HG02798 (cell line): ENCODE data around the gene SEBOX.

Source experiments
- ATAC-seq: cut with Tn5 transposase; IDR thresholded peaks from one replicate; pipeline ENCODE4 v1.9.1; 2021; ENCODE audit warnings: mild to moderate bottlenecking; ENCODE audit not compliant: unreplicated experiment, poor library complexity

SEBOX gene

GRCh38 chr17:28369684-28370034 lies 4.7 kb upstream of the SEBOX start:
- no peak for ATAC-seq

- no peak for ATAC-seq
These were observed 4.1 kb upstream of the SEBOX start for GRCh38 chr17:28368915-28369683.

GRCh38 chr17:28368306-28368831 lies 3.4 kb upstream of the SEBOX start:
- no peak for ATAC-seq

DNA sequence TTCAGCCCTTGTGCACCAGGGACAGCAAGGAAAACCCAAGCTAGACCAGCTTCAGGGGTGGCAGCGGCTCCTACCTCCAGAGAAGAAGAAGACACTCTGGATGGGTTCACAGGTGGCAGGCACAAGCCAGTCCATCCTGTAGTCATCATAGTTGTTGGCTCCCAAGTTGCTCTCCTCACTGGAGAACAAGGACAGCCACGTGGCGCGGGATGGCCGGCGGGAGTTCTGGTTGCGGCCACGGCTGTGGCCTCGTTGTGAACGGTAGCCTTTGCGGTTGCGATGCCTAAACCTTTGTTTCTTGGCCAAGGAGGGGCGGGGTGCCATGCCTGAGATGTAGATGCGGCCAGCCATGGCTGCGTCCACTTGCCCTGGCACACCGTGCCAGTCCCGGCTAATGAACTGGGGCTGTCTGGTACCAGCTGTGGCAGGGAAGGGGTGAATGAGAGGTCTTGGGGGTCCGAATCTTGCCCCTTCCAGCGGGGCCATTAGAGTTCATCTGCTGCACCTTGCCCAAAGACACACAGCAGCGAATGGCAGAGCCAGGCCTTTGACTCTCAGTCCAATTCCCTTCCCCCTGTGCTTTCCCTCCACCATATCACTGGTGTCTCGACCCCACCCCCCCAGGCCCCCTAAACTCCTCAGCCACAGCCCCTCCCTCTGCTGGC lies 2.8 kb upstream of the SEBOX start:
- ATAC-seq: no peak

DNA sequence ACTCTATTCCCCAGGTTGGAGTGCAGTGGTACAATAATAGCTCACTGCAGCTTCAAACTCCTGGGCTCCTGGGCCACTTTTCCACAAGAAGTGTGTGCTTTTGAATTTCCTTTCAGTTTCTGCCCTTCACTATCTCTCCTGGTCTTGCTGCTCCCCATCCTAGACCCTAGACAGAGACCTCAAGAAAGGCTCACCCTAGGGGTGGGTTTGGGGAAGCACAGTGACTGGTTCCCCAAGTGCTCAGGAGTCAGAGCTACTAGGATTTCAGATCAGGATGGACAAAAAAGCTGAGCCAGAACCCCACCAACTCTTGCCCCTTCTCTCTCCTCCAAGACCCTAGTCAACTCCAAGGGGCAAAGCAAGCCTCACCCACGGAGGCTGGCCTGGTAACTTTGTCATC lies 1.6 kb upstream of the SEBOX start:
- ATAC-seq: no peak

DNA sequence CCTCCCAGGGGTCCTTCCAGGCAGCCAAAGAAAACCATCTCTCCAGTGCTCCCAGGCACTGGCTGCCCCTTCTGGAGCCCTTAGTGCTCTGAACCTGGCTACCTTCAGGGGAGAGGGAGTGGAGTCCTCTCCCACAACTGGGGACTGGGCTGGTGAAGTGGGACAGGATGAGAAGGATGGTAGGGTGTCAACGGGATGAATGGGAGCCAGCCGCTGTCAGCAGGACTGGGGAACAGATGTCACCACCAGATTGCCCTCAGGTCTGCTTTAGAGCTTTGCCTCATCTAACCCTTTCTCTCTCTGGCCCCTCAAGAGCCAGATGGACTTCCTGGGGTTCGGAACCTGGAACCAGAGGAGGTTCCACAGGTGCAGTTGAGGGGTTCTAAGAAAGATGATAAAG lies 488 bp upstream of the SEBOX start:
- ATAC-seq: no peak

GRCh38 chr17:28363776-28364650 lies 986 bp downstream of the SEBOX start:
- ATAC-seq: no peak

DNA sequence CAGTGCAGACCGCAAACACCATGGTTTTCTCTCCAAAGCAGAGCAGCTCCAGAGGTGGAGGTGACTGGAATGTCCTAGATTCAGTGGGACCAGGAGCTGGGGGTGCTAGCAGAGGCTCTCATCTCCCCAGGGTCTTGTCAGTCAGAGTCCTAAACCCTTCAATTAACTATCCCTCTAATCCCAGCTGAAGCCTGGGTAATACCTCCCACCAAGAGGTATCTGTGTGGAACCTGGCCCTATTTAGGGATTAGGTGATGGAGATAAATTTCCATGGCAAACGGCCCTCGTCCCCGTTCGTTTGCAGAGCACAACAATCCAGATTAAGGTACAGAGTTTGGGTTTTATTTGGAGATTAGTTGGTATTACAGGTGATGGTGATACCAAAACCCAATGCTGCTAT lies 1.8 kb downstream of the SEBOX start:
- no peak for ATAC-seq

GRCh38 chr17:28357901-28358197 lies 7.2 kb downstream of the SEBOX start:
- ATAC-seq: no peak

DNA sequence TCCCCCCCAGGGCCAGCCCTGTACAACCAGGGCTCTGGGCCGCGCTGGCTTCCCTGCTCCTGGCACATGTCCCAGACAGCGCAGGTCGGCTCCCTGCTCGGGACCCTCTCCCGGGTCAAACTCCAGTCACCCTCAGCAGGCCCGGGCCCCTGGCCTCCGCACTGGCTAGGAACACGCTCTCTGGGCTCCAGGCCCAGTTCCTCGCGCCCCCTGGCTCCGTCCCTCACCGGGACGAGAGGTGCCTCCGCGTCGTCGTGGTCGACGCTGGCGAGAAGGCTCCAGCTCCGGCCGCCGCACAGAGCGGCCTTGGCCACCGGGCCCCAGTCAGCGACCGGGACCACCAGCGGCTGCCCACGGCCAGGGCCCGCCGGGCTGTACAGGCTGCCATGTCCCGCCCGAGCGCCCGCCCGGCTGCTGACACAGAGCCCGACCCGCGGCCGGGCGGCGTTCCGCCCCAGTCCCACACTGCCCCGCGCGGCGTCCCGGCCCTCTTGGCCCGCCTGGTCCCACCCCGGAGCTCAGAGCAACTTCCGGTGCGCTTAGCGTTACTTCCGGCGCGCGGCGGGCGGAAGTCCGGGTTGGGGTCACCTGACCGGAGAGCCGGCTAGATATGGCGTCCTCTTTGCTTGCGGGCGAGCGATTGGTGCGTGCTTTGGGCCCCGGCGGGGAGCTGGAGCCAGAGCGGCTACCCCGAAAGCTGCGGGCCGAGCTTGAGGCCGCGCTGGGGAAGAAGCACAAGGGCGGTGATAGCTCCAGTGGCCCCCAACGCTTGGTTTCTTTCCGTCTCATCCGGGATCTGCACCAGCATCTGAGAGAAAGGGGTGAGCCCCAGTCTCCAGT lies 7.7 kb downstream of the SEBOX start, which contains the start of gene POLDIP2:
POLDIP2 (minus strand) TSS at position 467 of the 840 bp plus-strand sequence; CDS start at position 388, 79 bp downstream.
- ATAC-seq: peak; percentile 99

DNA sequence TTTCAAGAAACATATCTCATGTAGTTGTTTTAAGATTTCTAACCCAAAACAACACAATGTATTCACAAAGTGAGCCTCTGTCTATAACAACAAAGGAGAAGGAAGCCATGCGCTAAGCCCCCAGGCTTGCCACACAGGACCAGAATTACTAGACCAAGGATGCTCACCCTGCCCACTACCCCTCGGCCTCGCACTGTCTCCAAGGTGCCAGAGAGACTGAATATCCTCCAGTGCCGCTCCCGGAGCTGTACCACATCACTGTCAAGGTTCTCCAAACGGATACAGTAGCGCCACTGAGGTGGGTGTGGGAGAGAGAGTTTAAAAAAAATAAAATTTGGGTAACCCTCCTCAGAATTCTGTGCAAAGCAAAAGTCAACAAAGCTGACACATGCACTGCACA lies 14.7 kb downstream of the SEBOX start:
- ATAC-seq: no peak

GRCh38 chr17:28348979-28349378 lies 16.0 kb downstream of the SEBOX start:
- no peak for ATAC-seq

- no peak for ATAC-seq
These were observed 17.6 kb downstream of the SEBOX start for GRCh38 chr17:28347261-28347891.

DNA sequence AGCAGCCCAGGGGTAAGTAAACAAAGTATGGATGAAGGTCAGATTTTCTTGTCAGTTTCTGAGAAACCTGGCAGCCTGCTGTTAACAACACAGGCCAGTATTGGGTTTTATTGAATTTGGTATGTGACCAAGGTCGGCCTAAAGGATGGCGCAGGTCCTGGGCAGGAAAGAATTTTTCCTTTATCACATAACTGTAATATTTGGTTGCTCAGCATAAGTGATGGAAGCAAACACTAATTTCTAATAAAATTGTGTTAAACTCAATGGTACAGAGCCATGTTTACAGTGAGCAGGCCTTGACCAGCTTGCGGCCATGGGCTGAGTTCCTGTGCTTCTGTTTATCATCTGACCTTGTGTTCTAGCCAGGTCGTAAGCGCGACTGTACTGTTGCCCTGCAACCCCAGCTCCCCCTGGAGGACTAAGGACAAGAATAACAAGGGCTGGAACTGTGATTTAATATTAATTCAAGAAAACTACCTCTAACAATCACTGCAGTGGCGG lies 18.2 kb downstream of the SEBOX start:
- no peak for ATAC-seq

DNA sequence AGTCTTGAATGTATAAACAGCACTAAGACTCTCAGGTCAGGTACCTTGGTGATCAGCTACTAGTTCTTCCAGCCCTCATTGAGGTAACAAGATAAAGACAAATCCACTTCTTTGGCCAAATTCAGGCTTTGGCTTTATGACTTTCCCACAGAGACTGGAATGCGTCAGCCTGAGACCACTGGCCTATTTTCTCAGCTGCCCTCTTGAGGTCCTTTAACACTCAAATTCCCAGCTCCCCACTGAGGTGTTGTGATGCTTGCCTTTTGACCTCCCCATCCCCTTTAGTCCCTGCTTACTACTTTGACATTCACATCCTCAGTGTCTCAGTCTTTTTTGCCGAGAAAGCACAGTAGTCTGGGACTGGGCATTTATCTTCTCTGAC lies 18.8 kb downstream of the SEBOX start:
- ATAC-seq: no peak

- ATAC-seq: no peak
These were observed 19.4 kb downstream of the SEBOX start for GRCh38 chr17:28345419-28346198.

DNA sequence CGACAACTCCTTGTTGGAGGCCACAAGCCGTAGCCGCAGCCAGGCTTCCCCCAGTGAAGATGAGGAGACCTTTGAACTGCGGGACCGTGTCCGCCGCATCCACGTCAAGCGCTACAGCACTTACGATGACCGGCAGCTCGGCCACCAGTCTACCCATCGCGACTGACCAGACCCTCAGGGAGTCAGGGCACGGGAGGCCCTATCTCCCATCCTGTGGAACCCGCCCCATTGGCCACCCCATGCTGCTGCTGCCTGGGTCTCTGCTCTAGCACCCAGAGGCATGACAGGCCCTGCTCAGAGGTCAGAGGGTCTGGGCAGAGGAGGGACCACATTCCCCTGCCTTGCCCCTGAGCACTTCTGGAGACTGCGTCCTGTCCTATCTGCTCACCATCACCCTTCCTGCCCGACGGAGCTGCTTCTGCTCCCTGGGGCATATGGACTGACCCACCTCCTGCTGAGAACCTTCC lies 20.5 kb downstream of the SEBOX start:
- ATAC-seq: no peak

DNA sequence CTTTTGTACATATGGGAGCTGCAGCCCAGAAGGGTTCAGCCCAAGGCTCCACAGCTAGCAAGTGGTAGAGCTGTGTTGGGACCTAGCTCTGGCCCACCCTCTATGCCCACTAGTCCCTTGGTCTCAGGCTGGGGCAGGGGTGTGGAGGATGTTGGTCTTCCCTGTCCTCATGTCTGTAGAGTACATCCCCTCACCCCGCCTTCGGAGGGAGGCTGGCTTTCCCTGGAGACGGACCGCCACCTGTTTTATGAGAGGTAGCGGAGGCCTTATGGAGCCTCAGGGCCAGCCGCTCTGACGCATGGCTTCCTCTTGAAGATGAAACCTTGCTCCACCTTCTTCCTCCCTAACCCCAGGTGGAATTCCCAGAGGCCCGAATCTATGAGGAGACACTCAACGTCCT lies 21.0 kb downstream of the SEBOX start:
- ATAC-seq: no peak

- ATAC-seq: no peak
These were observed 21.5 kb downstream of the SEBOX start for GRCh38 chr17:28343491-28343932.
